GM18505 (cell line): ENCODE measurements around the gene ARID1B.
"Not testable (repeated sequence)": the region's sequence is repeated elsewhere in the genome, so short reads cannot be mapped to it uniquely, and the experiment has no call there.

Source experiments
- ATAC-seq: cut with Tn5 transposase; IDR thresholded peaks from one replicate; pipeline ENCODE4 v1.9.1; 2021; ENCODE audit not compliant: unreplicated experiment
- POLR2A ChIP-seq: IDR thresholded peaks from 4 replicates; pipeline ENCODE4 v1.6.1; 2011; ENCODE audit warnings: borderline replicate concordance; ENCODE audit not compliant: insufficient read depth, insufficient read length; ENCODE audit errors: extremely low read depth

ARID1B gene

DNA sequence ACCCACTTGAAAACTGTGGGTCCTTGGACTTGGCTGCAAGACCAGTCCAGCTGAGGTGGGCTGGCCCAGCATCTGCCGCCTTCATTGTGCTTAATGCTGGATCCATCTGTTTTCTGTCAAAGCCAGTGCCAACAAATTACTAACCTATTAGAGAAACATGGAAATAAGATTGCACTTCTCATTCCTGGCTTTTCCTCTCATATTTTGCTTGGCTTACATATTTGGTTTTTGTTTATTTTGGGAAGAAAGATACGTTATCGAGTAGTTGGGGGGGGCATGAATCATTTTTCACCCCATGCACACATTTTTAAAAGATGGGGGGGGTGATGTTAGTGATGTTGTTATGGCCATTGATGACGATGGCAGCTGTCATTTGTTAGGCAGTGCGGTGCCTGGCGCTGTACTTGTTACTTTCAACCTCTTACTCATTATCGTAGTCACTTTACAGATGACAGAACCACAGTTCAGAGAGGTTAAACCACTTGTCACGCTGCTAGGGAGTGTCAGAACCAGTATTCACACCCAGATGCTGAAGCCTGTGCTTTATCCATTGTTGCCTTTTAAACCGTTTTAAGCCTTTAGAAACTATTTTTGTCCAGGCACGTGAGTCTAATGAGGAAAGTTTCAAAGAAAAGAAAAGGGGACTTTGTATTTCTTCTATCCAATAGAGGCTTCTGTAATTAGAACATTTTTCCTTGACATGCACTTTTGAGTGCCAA lies 366.2 kb downstream of the ARID1B start:
- no peak for ATAC-seq
- no peak for TF ChIP-seq POLR2A

DNA sequence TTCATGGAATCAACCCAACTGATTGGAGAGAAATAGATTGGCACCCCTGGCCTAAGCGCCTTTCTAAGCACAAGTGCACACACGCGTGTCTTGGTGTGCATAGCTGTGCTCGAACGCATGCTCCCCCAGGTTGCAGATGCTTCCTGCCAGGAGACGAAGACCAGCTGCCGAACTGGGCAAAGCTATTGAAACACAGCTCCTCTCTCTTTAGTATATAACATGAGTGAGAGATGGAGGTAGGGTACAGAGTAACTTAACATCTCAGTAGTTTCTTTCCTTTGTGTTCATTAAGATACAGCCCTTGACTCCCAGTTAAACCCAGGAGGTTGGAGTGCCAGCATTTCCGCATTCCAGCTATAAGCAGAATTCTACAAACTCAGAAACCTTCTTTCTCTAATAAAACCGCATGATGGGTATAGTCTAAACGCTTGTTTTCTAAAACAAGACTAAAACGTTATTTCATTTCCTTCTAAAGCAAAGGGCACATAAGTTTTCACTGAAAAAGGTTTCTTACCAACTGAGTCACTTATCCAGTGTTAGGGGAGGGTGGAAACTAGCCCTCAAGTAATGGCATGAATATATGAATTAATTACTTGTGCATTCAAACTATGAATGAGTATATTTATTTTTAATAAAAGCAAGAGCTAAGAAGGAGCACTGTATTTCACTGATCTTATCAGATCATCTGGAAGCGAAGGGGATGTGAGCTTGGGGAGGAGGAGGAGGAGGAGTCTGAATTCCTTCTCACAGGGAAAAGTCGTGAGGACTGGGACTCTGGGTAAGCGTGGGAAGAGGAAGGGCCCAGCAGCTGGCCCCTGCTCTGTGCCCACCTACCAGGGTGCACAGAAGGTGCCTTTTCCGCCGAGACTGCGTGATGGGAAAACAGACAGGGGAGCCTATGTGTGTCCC lies 367.0 kb downstream of the ARID1B start:
- ATAC-seq: no peak
- TF ChIP-seq POLR2A: no peak

DNA sequence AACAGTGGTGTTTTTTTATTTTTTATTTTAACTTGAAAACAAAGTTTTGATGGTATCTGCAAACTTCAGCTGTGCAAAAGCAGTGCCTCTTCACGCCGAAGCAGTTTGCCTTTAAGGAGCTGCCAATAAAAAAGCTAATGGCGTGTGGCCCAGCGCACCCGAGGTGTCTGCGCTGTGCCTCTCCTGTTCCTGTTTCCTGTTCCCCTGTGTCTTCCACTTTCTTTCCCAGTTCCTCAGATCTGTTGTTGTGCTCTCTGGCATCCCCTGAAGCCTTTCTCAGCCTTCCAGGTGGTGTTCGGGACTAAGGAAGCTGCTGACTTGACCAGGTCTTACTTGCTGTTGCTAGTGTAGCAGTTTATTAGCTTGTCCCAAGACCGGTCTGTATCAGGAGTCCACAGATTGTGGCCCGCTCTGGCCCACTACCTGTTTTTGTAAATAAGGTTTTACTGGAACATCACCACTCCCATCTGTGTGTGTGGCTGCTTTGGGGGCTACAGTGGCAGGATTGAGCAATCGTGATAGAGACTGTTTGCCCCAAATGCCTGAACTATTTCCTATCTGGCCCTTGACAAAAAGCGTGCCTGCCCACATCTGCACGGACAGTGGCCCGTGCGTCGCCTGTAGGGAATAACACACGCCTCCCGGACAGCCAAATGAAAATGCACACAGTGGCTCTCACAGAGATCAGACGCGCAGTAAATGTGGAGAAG lies 367.8 kb downstream of the ARID1B start:
- no peak for TF ChIP-seq POLR2A
- no peak for ATAC-seq

DNA sequence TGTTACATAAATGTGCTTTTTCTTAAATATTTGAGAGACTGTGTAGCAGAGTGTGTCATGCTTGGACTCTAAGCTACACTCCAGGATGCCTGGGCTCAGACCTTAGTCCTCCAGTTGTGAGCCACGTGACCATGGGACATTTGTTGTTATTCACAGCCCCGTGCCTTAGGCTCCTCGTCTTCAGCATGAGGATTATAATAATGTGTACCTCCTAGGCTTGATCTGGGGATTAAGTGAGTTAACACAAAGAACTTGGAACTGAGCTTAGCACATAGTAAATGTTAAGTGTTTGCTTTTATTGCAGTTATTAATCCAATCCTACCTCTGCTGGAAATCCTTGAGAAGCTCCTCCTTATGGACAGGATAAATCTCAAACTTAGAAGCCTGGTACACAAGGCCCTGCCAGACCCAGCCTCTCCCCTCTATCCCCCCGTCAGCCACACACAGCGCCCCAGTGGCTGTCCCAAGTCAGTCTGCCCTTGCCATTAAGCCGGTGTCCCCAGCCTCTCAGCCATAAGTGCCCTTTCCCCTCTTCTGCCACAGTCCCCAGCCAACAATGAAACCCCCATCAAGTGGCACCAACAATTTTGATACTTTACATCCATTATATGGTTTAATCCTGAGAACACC lies 368.6 kb downstream of the ARID1B start:
- no peak for TF ChIP-seq POLR2A
- no peak for ATAC-seq

DNA sequence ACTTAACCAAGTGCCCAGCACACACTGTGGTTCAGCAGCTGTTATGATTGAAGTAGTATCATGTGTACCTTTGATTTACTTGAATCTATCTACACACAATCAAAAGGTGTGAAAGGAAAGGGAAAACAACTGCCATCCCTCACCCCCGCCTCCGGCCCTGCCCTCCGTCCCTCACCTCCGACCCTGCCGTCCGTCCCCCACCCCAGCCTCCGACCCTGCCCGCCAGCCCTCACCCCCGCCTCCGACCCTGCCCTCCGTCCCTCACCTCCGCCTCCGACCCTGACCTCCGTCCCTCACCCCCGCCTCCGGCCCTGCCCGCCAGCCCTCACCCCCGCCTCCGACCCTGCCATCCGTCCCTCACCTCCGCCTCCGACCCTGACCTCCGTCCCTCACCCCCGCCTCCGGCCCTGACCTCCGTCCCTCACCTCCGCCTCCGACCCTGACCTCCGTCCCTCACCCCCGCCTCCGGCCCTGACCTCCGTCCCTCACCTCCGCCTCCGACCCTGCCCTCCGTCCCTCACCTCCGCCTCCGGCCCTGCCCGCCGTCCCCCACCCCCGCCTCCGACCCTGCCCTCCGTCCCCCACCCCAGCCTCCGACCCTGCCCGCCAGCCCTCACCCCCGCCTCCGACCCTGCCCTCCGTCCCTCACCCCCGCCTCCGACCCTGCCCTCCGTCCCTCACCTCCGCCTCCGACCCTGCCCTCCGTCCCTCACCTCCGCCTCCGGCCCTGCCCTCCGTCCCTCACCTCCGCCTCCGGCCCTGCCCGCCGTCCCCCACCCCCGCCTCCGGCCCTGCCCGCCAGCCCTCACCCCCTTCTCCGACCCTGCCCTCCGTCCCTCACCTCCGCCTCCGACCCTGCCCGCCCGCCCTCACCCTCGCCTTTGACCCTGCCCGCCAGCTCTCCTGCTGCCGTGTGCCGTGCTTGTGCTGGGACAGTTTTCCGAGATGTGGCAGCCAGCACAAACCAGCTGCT lies 370.2 kb downstream of the ARID1B start:
- ATAC-seq: not testable (repeated sequence)

GRCh38 chr6:157148391-157149323 lies 371.5 kb downstream of the ARID1B start:
- no peak for TF ChIP-seq POLR2A
- no peak for ATAC-seq

- ATAC-seq: no peak
- no peak for TF ChIP-seq POLR2A
These were observed 372.9 kb downstream of the ARID1B start for GRCh38 chr6:157150076-157150475.

- no peak for TF ChIP-seq POLR2A
- no peak for ATAC-seq
These were observed 373.9 kb downstream of the ARID1B start for GRCh38 chr6:157151029-157151428.

GRCh38 chr6:157151989-157152388 lies 374.8 kb downstream of the ARID1B start:
- no peak for ATAC-seq
- TF ChIP-seq POLR2A: no peak

DNA sequence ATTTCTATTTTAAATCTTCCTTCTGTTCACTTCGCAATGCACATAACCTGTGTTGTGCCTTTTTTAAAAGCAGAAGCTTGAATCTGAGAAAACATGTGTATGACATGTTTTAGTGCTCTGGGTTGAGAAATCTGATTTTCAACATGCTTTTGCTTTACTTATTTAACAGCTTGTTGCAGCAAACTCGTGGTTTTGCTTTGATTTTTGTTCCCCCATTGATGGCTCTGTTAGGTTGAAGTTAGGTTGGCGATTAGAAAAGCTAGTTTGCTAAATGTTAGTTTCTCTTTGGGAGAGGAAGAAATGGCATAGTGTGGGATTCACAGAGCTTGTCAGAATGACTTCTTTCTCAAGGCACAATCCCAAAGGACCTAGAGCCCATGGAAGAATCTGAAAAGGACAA lies 375.4 kb downstream of the ARID1B start:
- ATAC-seq: no peak
- TF ChIP-seq POLR2A: no peak

- ATAC-seq: no peak
- TF ChIP-seq POLR2A: no peak
These were observed 378.6 kb downstream of the ARID1B start for GRCh38 chr6:157155804-157156203.
